ENCODE data around the gene SLAMF1. TPM values are rescaled to one million over a fixed set of nuclear protein-coding genes. Genes with fewer than 3 reads are reported as not detected.

The SLAMF1 gene
- total RNA-seq, 1 donor from 2014 or later, result not detected

GRCh38 chr1:160637821-160638539 lies 8.9 kb downstream of the SLAMF1 start:
- Mint-ChIP-seq H3K27me3 (ENCODE audit: unreplicated experiment) (no peaks in the 10 kb centered on the region), H3K36me3 (ENCODE audit: unreplicated experiment) (no peaks in the 10 kb centered on the region), H3K4me3 (ENCODE audit: unreplicated experiment) (no peak overlapping the region), H3K27ac (ENCODE audit: unreplicated experiment) (no peak overlapping the region), H3K9me3 (ENCODE audit: unreplicated experiment) (no peaks in the 10 kb centered on the region), H3K4me1 (ENCODE audit: low read depth, unreplicated experiment) (no peaks in the 10 kb centered on the region)
- TF ChIP-seq, protein P1, sequence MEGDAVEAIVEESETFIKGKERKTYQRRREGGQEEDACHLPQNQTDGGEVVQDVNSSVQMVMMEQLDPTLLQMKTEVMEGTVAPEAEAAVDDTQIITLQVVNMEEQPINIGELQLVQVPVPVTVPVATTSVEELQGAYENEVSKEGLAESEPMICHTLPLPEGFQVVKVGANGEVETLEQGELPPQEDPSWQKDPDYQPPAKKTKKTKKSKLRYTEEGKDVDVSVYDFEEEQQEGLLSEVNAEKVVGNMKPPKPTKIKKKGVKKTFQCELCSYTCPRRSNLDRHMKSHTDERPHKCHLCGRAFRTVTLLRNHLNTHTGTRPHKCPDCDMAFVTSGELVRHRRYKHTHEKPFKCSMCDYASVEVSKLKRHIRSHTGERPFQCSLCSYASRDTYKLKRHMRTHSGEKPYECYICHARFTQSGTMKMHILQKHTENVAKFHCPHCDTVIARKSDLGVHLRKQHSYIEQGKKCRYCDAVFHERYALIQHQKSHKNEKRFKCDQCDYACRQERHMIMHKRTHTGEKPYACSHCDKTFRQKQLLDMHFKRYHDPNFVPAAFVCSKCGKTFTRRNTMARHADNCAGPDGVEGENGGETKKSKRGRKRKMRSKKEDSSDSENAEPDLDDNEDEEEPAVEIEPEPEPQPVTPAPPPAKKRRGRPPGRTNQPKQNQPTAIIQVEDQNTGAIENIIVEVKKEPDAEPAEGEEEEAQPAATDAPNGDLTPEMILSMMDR (IDR thresholded peaks at IDR 0.05; ENCODE audit: partially characterized antibody, unreplicated experiment), result no peak
- DNase-seq, result no peak

DNA sequence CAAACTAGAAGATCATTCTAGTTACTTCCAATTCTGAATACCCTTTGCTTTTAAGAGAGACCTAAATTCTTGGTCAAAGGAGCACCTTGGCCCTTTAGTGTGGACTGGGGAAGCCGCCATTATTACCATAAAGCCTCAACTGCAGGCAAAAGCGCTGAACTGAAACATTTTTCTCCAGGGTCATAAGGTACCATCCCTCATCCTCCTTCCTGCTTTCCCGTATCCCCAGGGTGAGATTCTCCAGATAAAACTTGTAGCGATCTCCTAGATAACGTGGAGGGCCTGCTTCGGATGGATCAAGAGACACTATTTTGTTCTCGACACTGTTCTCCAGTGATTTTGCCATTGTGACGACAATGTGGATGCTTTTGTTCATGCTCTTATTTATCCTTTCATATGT lies 9.8 kb downstream of the SLAMF1 start:
- H3K9me3 Mint-ChIP-seq (ENCODE audit: unreplicated experiment), result no peaks in the 10 kb centered on the region
- no peak overlapping the region for H3K27ac Mint-ChIP-seq (ENCODE audit: unreplicated experiment)

DNA sequence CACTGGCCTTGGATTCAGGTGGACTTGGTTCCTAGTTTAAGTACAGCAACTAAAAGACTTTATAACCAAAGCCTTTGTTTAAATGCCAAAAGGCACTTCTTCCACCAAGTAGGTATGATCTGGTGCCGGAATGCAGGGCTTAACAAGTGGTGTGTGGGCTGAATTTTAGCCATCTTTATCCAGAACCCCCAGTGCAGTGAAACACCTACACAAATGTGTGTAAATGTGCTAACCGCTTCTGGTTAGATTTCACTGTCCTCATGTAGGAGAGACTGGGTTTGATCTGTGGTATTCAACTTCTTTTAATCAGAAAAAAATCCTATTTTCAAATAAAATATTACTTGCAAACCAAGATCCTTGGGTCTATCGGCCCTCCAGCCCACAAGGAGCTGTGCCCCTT lies 10.3 kb downstream of the SLAMF1 start:
- Mint-ChIP-seq H3K4me1 (ENCODE audit: low read depth, unreplicated experiment) (no peaks in the 10 kb centered on the region), H3K27me3 (ENCODE audit: unreplicated experiment) (no peaks in the 10 kb centered on the region), H3K4me3 (ENCODE audit: unreplicated experiment) (no peak overlapping the region), H3K9me3 (ENCODE audit: unreplicated experiment) (no peaks in the 10 kb centered on the region), H3K36me3 (ENCODE audit: unreplicated experiment) (no peaks in the 10 kb centered on the region), H3K27ac (ENCODE audit: unreplicated experiment) (no peak overlapping the region)
- DNase-seq, result no peak
- TF ChIP-seq, protein P1 (IDR thresholded peaks at IDR 0.05; ENCODE audit: partially characterized antibody, unreplicated experiment), result no peak

More for the DNA sequence above, 9.8 kb downstream of the SLAMF1 start:
- H3K4me3 Mint-ChIP-seq (ENCODE audit: unreplicated experiment), result no peak overlapping the region
- no peaks in the 10 kb centered on the region for H3K27me3 Mint-ChIP-seq (ENCODE audit: unreplicated experiment)
- no peaks in the 10 kb centered on the region for H3K36me3 Mint-ChIP-seq (ENCODE audit: unreplicated experiment)
- no peak for DNase-seq
- H3K4me1 Mint-ChIP-seq (ENCODE audit: low read depth, unreplicated experiment), result no peaks in the 10 kb centered on the region
- TF ChIP-seq, protein P1 (IDR thresholded peaks at IDR 0.05; ENCODE audit: partially characterized antibody, unreplicated experiment), result no peak

GRCh38 chr1:160636076-160636475 lies 10.8 kb downstream of the SLAMF1 start:
- H3K27me3 Mint-ChIP-seq (ENCODE audit: unreplicated experiment), result no peaks in the 10 kb centered on the region
- H3K27ac Mint-ChIP-seq (ENCODE audit: unreplicated experiment), result no peak overlapping the region
- TF ChIP-seq, protein P1 (IDR thresholded peaks at IDR 0.05; ENCODE audit: partially characterized antibody, unreplicated experiment), result no peak
- no peak overlapping the region for H3K4me3 Mint-ChIP-seq (ENCODE audit: unreplicated experiment)
- no peaks in the 10 kb centered on the region for H3K36me3 Mint-ChIP-seq (ENCODE audit: unreplicated experiment)
- no peaks in the 10 kb centered on the region for H3K9me3 Mint-ChIP-seq (ENCODE audit: unreplicated experiment)
- DNase-seq, result no peak
- H3K4me1 Mint-ChIP-seq (ENCODE audit: low read depth, unreplicated experiment), result no peaks in the 10 kb centered on the region

Measured in glutamatergic neuron (in vitro differentiated cells).